Left colon (tissue), 2 donors: ENCODE results near the gene BDH1. TPM values are rescaled to one million over a fixed set of nuclear protein-coding genes. Genes with fewer than 3 reads are reported as not detected.
"Not testable (repeated sequence)": the region's sequence is repeated elsewhere in the genome, so short reads cannot be mapped to it uniquely, and the experiment has no call there.

Experiments used
- ATAC-seq: fragments of 200-7000 bp; cut with Tn5 transposase; one replicate; pipeline ENCODE4 v1.9.1; 2020; ENCODE audit warnings: mild to moderate bottlenecking, moderate library complexity
- DNase-seq, 2 donors: peaks; one replicate each; pipeline ENCODE4 v3.0.0-alpha.2; 2020
- intact Hi-C, 2 donors: fragments of 100-400 bp; cut with DNase I in 1 of 2; cut with micrococcal nuclease in 1 of 2; formaldehyde crosslinking; loops; one replicate each; pipeline versions ENCODE4 v1.11.2 to v1.14.0; 2022; cut with DNase I, micrococcal nuclease
- total RNA-seq, 2 donors: library from RNA; stranded (reverse); fragmentation: NEBNext Ultra II Directional; extraction: Animal tissue kit (Norgen Biotek cat#: 25700); gene quantifications; one replicate each; pipeline ENCODE4 v1.2.1, GENCODE V29; 2021
- donor health status: DM: no; HTN: no; CAD: no.
- donor health status: DM: yes; HTN: yes; CAD: no.

BDH1 gene
- total RNA-seq, 2 donors from 2014 or later: 161 to 208 TPM

DNA sequence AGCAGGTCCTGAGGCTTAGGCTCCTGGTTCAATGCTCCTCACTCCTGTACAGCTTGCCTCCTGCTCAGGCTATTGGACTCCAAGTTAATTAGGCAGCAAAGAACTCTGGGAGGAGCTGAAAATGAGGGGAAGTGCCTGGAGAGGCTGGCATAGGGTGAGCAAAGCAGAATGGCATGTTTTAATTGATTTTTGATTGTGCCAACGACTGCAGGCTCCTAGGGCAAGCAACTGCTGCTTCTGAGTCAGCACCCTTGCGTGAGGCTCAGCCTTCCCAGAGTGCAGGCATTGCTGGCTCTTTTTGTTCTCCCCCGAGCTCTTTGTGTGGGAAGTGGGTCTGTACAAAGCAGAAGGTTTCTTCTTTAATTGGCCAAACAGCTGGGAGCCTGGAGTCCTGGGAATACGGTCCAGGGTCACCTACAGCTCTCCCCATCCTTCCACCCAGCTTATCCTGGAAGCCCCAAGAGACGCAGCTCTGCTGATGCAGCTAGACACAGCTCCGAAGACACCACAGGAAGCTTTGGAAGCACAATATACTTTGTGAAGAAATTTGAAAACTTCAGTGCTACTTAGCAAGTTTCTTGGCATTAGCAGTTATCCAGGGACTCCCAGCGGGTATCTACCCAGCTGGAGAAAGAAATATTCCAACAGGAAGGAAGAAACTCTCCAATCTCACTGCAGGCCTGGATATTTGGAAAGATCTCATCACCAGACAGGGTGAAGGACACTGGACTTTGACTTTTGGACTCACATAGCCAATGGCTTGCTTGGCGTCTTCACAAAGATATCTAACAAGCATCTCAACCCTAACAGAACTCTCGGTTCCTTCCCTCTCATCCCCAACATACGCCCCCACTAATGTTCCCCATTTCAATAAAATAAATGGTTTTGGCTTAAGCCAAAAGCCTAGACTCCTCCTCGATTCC is 76.8 kb downstream of the BDH1 start:
- DNase-seq: no peak
- peak; percentile 82 for ATAC-seq
- intact Hi-C loops: no loop called here

DNA sequence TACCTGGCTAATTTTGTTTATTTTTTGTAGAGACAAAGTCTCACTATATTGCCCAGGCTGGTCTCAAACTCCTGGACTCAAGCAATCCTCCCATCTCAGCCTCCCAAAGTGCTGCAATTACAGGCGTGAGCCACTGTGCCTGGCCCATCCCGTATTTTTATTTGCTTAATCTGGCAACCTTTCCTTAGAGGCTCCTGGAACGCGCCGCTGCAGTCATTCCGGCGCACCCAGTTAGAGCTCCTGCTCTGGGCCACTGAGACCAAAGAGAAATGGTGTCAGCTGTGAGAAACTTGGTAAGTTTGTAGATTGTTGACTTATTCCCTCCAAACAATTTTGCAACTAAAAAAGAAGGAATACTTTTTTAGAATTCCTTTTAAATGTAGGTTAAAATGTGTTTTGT is 78.0 kb downstream of the BDH1 start:
- peak; percentile 92 for ATAC-seq
- DNase-seq: peak; percentile 55 to 56
- intact Hi-C loops: not testable (repeated sequence)

DNA sequence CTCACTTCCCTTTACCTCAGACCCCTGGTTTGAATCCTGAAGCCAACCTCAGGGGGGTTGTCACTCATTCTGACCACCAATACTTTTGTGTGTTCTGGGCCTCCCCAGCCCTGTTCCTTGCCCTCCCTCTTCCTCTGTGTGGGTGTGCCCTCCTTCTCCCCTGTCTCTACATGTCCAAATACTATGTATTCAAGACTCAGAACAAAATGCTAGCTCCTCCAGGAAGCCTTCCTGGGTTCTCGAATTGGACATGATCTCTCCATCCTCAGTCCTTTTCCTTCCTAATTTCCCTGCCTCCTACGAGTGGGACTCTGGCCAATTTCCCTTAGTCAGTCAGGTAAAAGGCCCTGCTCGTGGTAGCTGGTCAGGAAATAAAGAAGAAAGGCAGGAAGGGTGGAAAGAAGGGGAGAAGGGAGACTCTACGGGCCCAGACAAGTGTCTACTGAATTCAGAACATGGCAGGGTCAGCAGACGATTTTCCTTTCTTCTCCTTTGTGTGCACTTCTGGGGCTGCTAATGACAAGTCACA is 79.7 kb downstream of the BDH1 start:
- intact Hi-C loops: no loop called here
- DNase-seq: no peak
- ATAC-seq: no peak

- intact Hi-C loops: no loop called here
- DNase-seq (no peak), ATAC-seq (no peak)
Observed at GRCh38 chr3:197475514-197475913, 80.3 kb downstream of the BDH1 start.

DNA sequence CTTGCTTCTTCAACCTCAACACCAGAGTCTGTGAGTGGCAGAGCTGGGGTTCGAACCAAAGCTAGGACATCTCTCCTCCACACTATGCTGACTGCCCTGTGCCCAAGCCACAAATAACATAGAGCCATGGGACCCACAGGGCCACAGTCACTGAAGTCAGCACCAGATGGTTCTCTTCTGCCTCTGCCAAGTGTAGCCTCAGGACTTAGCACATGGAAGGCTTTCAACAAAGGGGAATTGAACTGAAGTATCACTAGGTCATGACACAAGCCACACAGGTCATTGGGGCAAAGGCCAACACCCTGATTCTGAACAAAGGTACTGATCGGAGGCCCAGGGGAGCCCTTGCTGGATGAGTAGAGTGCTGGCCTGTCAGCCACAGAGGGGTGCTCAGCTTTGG is 83.6 kb downstream of the BDH1 start:
- no peak for DNase-seq
- intact Hi-C loops: no loop called here
- ATAC-seq: no peak

DNA sequence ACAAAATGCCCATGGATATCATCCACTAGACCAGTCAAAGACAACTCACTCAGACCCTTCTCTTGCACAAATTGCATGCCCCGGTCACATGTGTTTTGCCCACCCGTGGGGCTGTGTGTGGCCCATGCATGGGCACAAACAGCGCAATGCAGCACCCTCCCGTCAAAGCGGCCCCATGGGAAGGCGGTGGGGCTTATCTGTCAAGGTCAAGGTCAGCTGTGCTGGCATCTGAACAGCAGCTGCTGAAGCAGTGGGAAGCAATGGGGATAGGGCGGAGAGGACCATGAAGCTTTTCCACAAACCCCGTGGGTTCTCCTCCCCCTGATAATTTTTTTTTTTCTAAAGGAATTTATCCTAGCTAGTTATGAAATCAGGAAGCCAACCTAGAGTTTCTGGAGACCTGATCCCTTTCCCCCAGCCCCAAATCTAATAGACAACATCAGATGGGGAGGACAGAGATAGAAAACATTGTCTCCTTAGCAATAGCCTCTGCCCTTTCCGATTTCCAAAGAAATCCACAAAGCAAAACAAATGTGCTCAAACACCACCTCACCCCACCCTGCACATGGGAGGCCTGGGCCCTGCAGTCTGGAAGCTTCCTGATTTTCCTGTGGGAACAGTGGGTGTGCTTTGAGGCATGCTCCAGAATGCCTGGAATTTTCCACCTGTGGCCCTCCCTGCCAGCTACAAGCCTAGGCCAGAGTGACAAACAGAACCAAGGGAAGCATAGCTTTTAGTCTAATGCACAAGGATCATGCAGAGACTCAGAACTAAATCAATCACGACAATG is 84.4 kb downstream of the BDH1 start:
- no peak for DNase-seq
- no peak for ATAC-seq
- intact Hi-C loops: no loop called here

GRCh38 chr3:197468866-197469382 is 86.8 kb downstream of the BDH1 start:
- intact Hi-C loops: no loop called here
- ATAC-seq (peak; percentile 91), DNase-seq (peak in 1 of 2 donors; percentile 29)

DNA sequence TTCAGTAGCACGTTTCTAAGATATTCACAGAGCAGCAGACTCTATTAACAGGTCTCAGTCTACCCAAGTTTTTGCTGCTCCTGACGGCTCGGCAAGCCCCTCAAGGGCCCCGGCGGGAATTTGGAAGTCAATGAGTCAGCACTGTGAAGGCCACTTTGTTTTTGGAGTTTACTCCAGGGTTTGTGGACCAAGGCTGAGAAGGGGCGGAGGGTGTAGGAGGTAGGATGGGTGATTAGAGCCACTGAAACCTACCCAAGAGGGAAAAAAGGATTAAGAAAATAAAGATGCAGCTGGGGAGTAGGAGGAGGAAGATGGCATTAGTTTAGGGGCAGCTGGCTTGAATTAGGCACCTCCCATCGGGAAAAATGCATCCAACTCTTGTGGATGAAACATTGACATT is 87.6 kb downstream of the BDH1 start:
- DNase-seq: no peak
- intact Hi-C loops: no loop called here
- no peak for ATAC-seq

DNA sequence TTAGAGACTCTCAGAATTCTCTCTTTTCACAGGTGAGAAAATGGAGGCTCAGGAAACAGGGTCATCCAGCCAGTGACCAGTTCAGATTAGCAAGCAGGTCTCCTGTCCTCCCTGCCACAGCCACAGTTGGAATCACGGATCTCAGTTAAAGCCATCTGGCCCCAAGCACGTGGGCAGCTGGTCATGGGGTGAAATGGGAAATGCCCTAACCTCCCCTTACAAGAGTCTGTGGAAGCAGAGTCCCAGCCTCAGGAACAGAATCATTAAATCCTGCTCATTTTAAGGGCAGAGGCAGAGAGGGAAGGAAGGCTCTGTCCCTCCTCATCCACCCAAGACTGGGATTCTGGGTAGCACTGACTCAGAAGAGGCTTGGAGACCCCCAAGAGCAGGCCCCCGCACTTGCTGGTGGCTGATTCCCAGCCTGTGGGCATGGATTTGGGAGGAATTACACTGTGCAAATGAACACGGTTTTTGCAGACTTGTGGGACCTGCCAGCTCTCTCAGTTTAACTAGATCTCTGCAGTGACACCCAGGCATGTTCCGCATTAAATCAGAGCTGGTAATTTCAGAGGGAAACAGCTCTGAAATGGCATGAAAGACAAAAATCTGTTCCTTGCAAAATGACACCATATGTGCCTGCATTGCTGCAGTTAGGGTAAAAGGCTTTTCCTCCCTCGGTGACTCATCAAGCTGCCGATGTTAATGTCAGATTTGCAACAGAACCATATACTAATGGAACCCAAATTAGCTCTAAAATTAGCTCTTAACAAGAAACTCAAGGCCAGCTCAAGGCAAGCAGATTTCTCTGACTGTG is 89.0 kb downstream of the BDH1 start:
- DNase-seq (no peak), ATAC-seq (peak; percentile 37)
- intact Hi-C loops: no loop called here

DNA sequence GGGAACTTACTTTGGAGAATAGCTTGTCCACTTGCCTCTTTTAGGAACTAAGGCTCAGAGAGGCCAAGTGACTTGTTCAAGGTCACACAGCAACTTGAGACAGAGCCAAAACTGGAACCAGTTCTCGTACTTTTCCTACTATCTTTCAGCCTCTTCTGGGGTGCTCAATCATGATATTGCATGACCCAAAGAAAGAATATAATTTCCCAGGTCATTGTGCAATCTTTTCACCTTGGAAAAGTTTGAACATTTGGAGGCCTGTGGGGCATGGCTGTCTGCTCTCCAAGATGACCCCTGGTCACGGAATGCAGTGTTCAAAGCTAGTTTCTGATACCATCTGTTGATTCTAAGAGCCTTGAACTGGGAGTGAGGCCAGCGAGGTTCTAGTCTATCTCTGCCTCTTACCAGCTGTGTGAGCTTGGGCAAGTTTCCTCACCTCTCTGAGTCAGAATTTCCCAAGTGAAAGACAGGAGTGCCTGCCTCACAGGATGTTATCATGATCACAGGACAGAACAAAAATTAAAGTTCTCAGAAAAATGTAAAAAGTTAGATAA is 89.7 kb downstream of the BDH1 start:
- intact Hi-C loops: no loop called here
- DNase-seq: no peak
- no peak for ATAC-seq

DNA sequence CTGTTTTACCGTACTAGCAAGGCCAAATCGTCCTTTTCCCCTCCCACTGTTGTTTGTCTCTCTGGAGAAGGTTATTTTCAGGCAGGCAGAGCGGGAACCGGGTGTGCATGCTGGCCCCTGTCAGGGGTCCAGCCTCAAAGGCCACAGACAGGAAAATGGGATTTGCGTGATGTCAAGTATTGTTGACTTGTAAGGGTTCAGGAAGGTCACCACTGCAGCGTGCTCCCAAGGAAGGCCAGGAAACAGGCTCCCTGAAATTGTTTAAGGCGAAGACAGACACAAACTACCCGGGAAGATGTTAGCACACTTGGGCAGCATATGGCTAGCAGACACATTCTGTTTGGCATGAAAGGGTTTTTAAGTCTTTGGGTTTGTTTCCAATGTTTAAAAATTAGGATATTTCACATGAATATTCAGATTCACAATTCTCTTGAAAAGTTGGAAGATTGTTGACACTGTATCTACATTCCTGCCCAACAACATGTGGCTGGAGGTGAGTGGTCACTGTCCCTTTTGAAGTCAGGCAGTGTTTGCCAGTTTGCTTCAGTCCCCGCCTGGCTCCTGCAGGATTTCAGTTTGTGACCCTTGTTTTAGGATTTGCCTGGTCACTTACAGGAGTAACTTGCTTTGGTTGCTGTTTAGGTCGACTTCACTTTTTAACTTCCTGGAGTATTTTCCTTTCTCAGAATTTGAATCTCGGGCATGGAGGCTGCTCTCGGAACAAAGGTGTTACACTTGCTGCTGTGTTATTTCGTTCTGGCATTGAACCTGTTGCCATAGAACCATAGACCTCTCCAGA is 90.4 kb downstream of the BDH1 start:
- intact Hi-C loops: no loop called here
- no peak for ATAC-seq
- no peak for DNase-seq

GRCh38 chr3:197464794-197465193 is 91.0 kb downstream of the BDH1 start:
- intact Hi-C loops: no loop called here
- ATAC-seq: no peak
- DNase-seq: no peak

- ATAC-seq: no peak
- intact Hi-C loops: no loop called here
- DNase-seq: no peak
Observed at GRCh38 chr3:197463279-197463678, 92.5 kb downstream of the BDH1 start.

- intact Hi-C loops: no loop called here
- no peak for DNase-seq
- no peak for ATAC-seq
Observed at GRCh38 chr3:197462808-197463207, 93.0 kb downstream of the BDH1 start.

DNA sequence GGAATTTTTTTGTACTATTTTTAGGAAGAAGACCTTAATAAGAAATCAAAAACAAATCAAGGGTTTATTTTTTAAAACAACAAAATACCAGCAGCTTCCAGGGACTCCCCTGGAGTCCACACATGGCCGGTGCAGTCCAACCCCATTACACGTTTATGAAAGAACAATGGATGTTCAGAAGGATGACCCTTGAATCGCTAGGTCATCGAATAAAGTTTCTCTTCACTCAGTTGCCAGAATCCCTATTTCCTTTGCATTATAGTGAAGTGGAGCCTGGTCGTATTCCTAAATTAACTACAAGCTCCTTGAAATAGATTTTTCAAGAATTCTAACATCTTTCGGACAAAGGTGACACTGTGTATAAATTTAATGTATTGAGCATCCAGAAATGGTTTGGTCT is 95.1 kb downstream of the BDH1 start:
- no peak for ATAC-seq
- intact Hi-C loops: no loop called here
- DNase-seq: no peak

DNA sequence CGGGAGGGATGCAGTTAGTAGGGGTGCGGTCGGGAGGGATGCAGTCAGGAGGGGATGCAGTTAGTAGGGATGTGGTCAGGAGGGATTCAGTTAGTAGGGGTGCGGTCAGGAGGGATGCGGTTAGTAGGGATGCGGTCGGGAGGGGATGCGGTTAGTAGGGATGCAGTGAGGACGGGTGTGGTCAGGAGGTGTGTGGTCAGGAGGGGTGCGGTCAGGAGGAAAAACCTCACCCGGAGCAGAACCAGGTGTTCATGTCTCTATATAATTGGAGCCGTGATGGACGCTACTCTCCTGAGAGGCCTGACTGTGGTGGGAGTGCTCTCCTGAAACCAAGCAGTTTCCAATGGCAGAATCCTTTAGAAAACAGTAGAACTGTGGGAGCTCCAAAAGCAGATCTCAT is 95.8 kb downstream of the BDH1 start:
- DNase-seq (no peak), ATAC-seq (no peak)
- intact Hi-C loops: no loop called here
